ENCODE data around the gene GDPD4.

DNA sequence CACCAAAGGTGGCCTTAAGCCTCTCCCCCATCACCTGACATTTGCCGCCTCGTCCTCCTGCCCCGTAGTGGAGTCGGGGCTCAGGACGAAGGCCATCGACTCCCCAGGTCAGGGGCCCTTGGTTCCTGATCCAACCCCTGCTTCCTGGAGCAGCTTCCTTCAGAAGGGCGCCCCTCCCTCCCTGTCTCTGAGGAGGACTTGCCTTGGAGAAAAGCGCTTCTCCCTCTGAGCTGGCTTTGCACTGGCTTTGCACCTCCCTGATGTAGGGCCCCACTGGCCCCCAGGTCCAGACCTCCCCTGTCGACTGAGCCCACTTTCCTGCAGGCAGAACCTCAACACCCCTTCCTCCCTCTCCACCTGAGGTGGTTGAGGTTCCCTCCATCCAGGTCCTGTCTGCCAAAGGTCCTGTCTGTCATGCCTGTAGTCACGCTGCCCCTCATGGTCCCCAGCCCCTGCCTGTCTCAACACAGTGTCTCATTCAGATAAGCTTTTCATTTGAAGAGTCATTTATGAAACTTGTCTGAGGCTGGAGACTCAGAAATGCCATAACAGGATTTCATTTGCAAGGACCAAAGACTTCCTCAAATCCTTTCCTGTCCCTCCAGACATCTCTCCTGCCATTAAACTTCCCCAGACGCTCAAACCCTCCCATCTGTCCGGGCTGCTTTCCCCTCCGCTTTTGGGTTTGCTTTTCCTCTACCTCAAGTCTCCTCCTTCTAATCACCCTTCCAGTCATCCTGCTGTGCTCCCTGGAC lies 95.0 kb downstream of the GDPD4 start:
- TF ChIP-seq BHLHE40 (IDR thresholded peaks at IDR 0.05; ENCODE audit: borderline replicate concordance) (no peak), ZNF384 (IDR thresholded peaks at IDR 0.05) (no peak), HDGF (IDR thresholded peaks at IDR 0.05; ENCODE audit: borderline replicate concordance) (no peak), TARDBP (IDR thresholded peaks at IDR 0.05) (no peak), ELF4 (IDR thresholded peaks at IDR 0.05) (no peak), CTBP1 (IDR thresholded peaks at IDR 0.05; ENCODE audit: borderline replicate concordance) (no peak)
